Liver (tissue), 2 donors: ENCODE data around the gene SPACA9.

ENCODE experiments used
- RXRA ChIP-seq, 2 donors: IDR thresholded peaks; 2 replicates each; pipeline ENCODE4 v1.6.1; 2017 to 2018; ENCODE audit warnings: antibody characterized with exemption in 2 of 2, mild to moderate bottlenecking in 1 of 2
- YY1 ChIP-seq: IDR thresholded peaks from 2 replicates; pipeline ENCODE4 v1.6.1; 2016; ENCODE audit warnings: antibody characterized with exemption, mild to moderate bottlenecking
- donor health status: healthy.

- TF ChIP-seq RXRA (IDR thresholded peaks at IDR 0.05) (no peak), YY1 (no peak)
Observed at GRCh38 chr9:132834343-132834742, 44.4 kb upstream of the SPACA9 start.
